ENCODE results near the gene MCCC2.

GRCh38 chr5:71701407-71701806, 114.3 kb downstream of the MCCC2 start:
- TF ChIP-seq, protein P1, sequence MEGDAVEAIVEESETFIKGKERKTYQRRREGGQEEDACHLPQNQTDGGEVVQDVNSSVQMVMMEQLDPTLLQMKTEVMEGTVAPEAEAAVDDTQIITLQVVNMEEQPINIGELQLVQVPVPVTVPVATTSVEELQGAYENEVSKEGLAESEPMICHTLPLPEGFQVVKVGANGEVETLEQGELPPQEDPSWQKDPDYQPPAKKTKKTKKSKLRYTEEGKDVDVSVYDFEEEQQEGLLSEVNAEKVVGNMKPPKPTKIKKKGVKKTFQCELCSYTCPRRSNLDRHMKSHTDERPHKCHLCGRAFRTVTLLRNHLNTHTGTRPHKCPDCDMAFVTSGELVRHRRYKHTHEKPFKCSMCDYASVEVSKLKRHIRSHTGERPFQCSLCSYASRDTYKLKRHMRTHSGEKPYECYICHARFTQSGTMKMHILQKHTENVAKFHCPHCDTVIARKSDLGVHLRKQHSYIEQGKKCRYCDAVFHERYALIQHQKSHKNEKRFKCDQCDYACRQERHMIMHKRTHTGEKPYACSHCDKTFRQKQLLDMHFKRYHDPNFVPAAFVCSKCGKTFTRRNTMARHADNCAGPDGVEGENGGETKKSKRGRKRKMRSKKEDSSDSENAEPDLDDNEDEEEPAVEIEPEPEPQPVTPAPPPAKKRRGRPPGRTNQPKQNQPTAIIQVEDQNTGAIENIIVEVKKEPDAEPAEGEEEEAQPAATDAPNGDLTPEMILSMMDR (IDR thresholded peaks at IDR 0.05), result no peak
- TF ChIP-seq ZFX (IDR thresholded peaks at IDR 0.05; ENCODE audit: borderline replicate concordance), result no peak

All from 22Rv1 (cell line).